Measurements from ENCODE around the gene FOXP1.

DNA sequence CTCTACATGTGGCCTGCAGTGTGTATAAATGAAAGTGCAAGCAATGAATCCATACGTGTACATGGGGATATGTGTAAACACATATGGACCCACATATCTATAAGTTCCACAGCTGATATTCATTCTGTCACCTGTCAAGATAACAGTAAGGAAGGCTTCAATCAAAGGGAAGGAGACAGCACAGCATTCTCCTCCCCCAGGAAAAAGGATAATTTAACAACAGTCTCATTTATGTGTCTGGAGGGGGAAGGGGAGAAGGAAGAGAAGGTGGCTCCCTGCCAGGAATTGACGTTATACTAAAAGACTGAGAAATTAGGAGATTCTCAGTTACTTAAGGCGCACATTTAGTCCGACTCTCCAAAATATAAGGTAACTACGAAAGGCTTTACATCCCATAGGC is 345.9 kb downstream of the FOXP1 start:
- no peak for TF ChIP-seq POLR2AphosphoS5 (IDR thresholded peaks at IDR 0.05; ENCODE audit: low read depth, low read length)
- TF ChIP-seq CTCF (IDR thresholded peaks at IDR 0.05): no peak
- TF ChIP-seq, protein P1, sequence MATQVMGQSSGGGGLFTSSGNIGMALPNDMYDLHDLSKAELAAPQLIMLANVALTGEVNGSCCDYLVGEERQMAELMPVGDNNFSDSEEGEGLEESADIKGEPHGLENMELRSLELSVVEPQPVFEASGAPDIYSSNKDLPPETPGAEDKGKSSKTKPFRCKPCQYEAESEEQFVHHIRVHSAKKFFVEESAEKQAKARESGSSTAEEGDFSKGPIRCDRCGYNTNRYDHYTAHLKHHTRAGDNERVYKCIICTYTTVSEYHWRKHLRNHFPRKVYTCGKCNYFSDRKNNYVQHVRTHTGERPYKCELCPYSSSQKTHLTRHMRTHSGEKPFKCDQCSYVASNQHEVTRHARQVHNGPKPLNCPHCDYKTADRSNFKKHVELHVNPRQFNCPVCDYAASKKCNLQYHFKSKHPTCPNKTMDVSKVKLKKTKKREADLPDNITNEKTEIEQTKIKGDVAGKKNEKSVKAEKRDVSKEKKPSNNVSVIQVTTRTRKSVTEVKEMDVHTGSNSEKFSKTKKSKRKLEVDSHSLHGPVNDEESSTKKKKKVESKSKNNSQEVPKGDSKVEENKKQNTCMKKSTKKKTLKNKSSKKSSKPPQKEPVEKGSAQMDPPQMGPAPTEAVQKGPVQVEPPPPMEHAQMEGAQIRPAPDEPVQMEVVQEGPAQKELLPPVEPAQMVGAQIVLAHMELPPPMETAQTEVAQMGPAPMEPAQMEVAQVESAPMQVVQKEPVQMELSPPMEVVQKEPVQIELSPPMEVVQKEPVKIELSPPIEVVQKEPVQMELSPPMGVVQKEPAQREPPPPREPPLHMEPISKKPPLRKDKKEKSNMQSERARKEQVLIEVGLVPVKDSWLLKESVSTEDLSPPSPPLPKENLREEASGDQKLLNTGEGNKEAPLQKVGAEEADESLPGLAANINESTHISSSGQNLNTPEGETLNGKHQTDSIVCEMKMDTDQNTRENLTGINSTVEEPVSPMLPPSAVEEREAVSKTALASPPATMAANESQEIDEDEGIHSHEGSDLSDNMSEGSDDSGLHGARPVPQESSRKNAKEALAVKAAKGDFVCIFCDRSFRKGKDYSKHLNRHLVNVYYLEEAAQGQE (IDR thresholded peaks at IDR 0.05; ENCODE audit: insufficient read depth in 1 of 2, low read depth in 2 of 2, low read length in 1 of 2): no peak

All from Panc1 (cell line).